Measurements from ENCODE around the gene TP73. TPM values are rescaled to one million over a fixed set of nuclear protein-coding genes. Genes with fewer than 3 reads are reported as not detected.
"Not testable (repeated sequence)": the region's sequence is repeated elsewhere in the genome, so short reads cannot be mapped to it uniquely, and the experiment has no call there.

The TP73 gene
- total RNA-seq, 1 donor from 2014 or later, result 0.05 TPM

GRCh38 chr1:3747903-3748302 is 95.6 kb downstream of the TP73 start:
- Histone ChIP-seq H3K27me3 (ENCODE audit: low read depth) (peaks cover 22% of the 10 kb centered on the region), H3K9me3 (replicated peaks) (no peaks in the 10 kb centered on the region), H3K27ac (replicated peaks) (peak overlapping the region; percentile 87), H3K36me3 (no peaks in the 10 kb centered on the region), H3K4me1 (peaks cover 37% of the 10 kb centered on the region), H3K4me3 (peak overlapping the region; percentile 90)
- no peak for DNase-seq
- TF ChIP-seq, protein P1, sequence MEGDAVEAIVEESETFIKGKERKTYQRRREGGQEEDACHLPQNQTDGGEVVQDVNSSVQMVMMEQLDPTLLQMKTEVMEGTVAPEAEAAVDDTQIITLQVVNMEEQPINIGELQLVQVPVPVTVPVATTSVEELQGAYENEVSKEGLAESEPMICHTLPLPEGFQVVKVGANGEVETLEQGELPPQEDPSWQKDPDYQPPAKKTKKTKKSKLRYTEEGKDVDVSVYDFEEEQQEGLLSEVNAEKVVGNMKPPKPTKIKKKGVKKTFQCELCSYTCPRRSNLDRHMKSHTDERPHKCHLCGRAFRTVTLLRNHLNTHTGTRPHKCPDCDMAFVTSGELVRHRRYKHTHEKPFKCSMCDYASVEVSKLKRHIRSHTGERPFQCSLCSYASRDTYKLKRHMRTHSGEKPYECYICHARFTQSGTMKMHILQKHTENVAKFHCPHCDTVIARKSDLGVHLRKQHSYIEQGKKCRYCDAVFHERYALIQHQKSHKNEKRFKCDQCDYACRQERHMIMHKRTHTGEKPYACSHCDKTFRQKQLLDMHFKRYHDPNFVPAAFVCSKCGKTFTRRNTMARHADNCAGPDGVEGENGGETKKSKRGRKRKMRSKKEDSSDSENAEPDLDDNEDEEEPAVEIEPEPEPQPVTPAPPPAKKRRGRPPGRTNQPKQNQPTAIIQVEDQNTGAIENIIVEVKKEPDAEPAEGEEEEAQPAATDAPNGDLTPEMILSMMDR (IDR thresholded peaks at IDR 0.05; ENCODE audit: borderline replicate concordance), result no peak
- intact Hi-C loops (cut with micrococcal nuclease), result no loop called here

DNA sequence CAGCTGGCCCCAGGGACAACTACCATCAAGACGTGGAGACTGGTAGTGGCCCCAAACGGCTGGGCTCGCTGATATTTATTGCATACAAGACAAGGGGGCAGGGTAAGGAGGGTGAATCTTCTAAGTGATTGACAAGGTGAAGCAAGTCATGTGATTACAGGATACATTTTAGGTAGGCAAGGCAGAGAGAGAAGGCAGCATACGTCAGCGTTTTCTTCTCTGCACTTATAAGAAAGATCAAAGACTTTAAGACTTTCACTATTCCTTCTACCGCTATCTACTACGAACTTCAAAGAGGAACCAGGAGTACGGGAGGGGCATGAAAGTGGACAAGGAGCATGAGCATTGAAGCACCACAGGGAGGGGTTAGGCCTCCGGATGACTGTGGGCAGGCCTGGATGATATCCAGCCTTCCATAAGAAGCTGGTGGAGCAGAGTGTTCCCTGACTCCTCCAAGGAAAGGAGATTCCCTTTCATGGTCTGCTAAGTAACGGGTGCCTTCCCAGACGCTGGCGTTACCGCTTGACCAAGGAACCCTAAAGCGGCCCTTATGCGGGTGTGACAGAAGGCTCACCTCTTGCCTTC is 96.1 kb downstream of the TP73 start:
- DNase-seq; H3K27ac ChIP-seq (replicated peaks); H3K9me3 ChIP-seq (replicated peaks); H3K4me3 ChIP-seq; intact Hi-C loops (cut with micrococcal nuclease); H3K36me3 ChIP-seq: not testable (repeated sequence)
- peaks cover 28% of the 10 kb centered on the region for H3K27me3 ChIP-seq (ENCODE audit: low read depth)
- H3K4me1 ChIP-seq, result peaks cover 37% of the 10 kb centered on the region

DNA sequence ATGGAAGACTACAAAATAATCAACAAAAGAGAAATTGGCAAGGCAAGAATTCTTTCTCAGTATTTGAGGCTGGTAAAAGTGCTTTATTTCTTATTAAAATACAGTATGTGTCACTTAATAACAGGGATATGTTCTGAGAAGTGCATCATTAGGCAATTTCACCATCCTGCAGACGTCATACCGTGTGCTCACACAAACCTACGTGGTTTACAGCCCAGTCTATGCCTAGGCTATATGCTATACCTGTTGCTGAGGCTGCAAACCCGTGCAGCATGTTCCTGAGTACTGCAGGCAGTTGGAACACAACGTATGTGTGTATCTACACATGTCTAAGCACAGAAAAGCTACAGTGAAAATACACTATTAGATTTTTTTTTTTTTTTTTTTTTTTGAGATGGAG is 97.2 kb downstream of the TP73 start:
- no peak for DNase-seq
- intact Hi-C loops (cut with micrococcal nuclease), result no loop called here
- H3K4me3 ChIP-seq, result no peak overlapping the region

DNA sequence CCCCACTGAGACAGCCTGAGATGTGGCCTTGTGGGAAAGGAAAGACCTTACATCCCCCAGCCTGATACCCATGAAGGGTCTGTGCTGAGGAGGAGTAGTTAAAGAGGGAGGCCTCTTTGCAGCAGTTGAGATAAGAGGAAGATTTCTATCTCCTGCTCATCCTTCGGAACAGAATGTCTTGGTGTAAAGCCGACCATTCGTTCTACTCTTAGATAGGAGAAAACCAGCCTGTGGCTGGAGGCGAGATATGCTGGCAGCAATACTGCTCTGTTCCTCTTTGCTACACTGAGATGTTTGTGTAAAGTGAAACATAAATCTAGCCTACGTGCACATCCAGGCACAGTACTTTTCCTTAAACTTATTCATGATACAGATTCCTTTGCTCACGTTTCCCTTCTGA is 98.4 kb downstream of the TP73 start:
- H3K27me3 ChIP-seq (ENCODE audit: low read depth), result peaks cover 51% of the 10 kb centered on the region
- no peaks in the 10 kb centered on the region for H3K36me3 ChIP-seq
- DNase-seq, result no peak
- no peaks in the 10 kb centered on the region for H3K9me3 ChIP-seq (replicated peaks)
- TF ChIP-seq, protein P1 (IDR thresholded peaks at IDR 0.05; ENCODE audit: borderline replicate concordance), result no peak
- peaks cover 24% of the 10 kb centered on the region for H3K4me1 ChIP-seq
- no peak overlapping the region for H3K27ac ChIP-seq (replicated peaks)
- H3K4me3 ChIP-seq, result no peak overlapping the region
- intact Hi-C loops (cut with micrococcal nuclease), result no loop called here

More for the DNA sequence above, 97.2 kb downstream of the TP73 start:
- Histone ChIP-seq H3K27me3 (ENCODE audit: low read depth) (peaks cover 39% of the 10 kb centered on the region), H3K4me1 (peaks cover 36% of the 10 kb centered on the region), H3K9me3 (replicated peaks) (no peaks in the 10 kb centered on the region), H3K27ac (replicated peaks) (no peak overlapping the region), H3K36me3 (no peaks in the 10 kb centered on the region)
- TF ChIP-seq, protein P1 (IDR thresholded peaks at IDR 0.05; ENCODE audit: borderline replicate concordance), result no peak

- H3K4me1 ChIP-seq, result peaks cover 6% of the 10 kb centered on the region
- peaks cover 67% of the 10 kb centered on the region for H3K27me3 ChIP-seq (ENCODE audit: low read depth)
- no peak for DNase-seq
- no peaks in the 10 kb centered on the region for H3K9me3 ChIP-seq (replicated peaks)
- no peak within 1 kb of the TSS for H3K4me3 ChIP-seq
- H3K27ac ChIP-seq (replicated peaks), result no peak within 1 kb of the TSS
- intact Hi-C loops (cut with micrococcal nuclease), result no loop called here
- TF ChIP-seq, protein P1 (IDR thresholded peaks at IDR 0.05; ENCODE audit: borderline replicate concordance), result no peak
- H3K36me3 ChIP-seq, result no peaks in the 10 kb centered on the region
These were observed 100.2 kb downstream of the TP73 start, which contains the start of gene CCDC27 for GRCh38 chr1:3752400-3752945. CCDC27 (plus strand) TSS chr1:3752450; CDS start chr1:3752482, 32 bp downstream.

Data from left ventricle myocardium inferior (tissue), 1 donor.